GM19372 (cell line): ENCODE data around the gene GSDME.
"Not testable (repeated sequence)": the region's sequence is repeated elsewhere in the genome, so short reads cannot be mapped to it uniquely, and the experiment has no call there.

ENCODE experiments used
- ATAC-seq: cut with Tn5 transposase; IDR thresholded peaks from one replicate; pipeline ENCODE4 v1.9.1; 2021; ENCODE audit warnings: mild to moderate bottlenecking, low read depth, moderate library complexity; ENCODE audit not compliant: unreplicated experiment

Gene GSDME

DNA sequence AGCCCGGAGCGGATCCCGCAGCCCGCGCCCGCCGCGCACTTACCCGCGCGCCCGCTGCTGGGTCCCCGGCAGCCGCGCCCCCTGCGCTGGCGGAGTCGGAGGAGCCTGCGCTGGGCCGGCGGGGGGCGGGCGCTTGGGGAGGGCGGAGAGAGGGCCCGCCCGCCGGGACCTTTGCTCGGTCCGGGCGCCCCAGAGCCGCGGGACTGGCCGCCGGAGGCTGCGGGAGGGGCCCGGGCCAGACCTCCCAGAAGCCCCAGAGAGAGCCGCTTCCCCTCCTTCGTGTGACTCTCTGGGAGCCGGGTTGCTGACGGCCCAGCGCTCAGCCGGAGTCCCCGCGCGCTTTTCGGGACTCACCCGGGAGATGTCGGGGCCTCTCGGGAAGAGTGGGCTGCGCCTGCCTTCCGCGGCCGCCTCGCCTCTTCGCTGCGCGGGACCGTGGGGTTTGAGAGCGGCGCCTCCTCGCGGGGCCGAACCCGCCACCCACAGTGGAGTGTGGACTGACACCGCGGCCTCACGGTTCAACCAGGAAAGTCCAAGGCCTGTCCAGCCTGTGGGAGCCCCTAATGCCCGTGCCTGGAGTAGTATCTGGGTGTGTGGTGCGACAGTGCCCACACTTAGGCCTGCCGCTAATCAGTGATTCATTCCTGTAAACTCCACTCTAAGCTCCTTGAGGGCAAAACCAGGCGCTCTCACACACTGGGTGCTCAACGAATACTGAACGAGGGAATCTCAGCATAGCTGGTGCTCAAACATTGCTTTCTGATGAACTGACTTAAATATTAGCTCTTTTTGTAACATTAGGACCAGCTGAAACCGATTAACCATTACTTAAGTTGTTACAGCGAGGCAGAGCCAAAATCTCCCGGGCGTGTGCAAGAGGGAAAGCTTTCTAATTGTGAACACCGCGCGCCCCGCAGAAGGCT, at the start of gene GSDME:
Gene GSDME (minus strand): TSS at position 112 of the 923 bp plus-strand sequence. CDS start 7,690 bp downstream, outside the sequence.
- ATAC-seq = peak; percentile 55

DNA sequence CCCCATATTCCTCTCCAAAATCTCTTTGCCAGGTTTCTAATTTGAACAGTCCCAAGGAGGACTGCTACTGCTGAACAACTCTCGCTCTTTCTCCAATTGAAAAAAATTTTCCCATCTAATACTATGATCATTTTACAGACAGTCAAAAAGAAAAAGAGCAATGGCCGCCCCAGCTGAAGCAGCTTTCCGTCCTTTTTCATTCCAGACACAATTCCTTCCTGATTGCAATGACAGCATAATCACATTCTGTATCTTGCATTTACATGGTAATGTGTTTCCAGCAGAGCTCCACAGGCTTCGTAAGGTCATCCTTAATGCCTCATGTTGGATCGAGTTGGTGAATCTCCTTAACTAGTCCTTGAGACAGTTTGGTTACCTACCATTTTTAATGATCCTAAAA, 45.0 kb upstream of the GSDME start:
- ATAC-seq = no peak

DNA sequence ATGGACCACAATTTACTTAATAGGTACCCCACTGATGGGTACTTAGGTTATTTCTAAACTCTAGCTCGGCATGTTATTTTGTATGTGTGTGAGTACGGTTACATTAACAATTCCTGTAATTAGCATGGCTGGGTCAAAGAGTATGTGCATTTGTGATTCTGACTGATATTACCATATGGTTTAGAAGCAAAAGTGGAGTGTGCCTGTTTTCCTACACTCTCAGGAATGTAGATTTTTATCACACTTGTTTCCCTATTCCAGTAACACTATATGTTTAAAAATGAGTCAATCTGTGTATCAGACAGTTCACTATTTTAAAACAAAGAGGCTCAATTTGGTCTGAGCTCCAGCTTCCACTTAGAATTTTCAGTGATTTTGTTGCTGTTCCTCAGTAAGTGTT, 44.6 kb upstream of the GSDME start:
- no peak for ATAC-seq

DNA sequence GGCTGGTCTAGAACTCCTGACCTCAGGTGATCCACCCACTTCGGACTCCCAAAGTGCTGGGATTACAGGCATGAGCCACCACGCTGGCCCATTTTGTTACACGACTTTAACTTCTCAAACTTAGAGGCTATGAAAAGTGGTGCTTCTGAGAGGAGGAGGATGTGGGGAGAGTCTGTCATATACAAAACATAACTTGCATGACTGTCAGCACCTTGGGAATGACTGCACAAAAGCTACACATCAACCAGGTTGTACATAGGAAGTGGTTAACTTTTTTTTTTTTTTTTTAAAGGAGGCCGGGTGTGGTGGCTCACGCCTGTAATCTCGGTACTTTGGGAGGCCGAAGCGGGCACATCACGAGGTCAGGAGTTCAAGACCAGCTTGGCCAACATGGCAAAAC, 43.4 kb upstream of the GSDME start:
- no peak for ATAC-seq

DNA sequence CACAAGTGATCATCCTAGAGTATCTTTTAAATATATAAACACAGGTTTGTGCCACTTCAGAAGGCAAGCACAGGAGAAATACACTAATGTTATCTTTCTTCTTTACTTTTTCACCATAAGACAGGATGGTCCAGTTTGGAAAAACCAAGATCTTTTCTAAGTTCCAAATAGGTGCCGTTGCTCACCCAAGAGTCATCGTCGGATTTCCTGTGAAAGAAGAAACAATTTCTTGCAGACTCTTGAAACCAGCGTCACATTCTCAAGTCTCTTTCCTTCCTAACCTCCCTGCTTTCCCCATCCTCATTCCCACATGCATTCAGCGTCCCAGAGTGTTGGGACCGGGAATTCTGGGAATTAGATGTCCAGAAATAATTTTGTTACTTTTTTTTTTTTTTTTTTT, 42.8 kb upstream of the GSDME start:
- ATAC-seq = no peak

DNA sequence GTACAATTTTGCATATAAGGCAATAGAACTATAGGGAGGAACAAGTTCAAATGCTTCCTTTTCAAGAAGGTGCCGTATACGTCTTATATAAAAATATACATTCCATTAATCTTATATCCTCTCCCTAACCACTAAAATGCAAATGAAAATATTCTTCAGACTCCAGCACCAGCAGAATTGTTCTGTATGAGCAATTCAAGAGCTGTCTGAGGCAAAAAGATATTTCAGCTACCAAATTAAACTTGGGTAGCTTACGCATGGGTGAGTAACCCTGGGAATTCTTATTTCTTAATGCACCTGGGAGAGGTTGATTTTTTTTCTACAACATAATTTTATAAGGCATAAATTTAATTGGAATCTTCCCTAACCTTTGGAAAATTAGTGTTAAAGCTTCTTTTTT, 42.2 kb upstream of the GSDME start:
- no peak for ATAC-seq

DNA sequence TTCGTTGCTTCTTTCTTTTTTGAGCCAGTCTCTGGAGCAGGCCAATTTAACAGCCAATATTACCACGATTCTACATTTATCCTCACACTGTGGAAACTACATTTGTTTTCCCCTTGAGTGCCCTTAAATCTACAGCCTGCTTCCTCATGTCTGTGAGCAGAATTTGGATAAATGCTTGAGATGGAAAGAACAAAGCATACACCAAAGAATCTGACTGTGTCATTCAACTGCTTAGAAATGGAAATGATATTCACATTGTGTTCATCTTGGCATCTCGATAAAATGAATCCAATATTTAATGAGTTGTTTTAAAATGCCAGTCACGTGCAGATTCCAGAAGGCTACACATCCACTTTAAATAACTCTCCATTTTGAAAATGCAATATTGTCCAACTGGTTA, 41.0 kb upstream of the GSDME start:
- ATAC-seq = no peak

DNA sequence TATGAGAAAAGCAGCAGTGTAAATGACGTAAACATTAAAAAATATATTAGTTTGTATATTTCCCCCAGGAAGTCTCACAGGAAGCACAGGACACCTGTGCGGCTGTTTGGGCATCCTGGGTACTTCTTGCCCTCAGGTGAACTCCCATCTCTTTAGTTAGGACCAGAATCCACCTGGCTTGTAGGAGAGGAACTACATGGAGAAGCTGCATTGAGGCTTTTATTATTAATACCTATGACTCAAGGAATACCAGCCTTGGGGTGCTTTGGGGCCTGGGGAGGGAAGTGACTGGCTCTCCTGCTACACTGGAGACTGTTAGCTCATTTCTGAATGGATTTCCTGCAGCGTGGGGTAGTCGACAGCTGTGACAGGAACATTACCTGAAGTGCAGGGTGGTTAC, 40.0 kb upstream of the GSDME start:
- no peak for ATAC-seq

DNA sequence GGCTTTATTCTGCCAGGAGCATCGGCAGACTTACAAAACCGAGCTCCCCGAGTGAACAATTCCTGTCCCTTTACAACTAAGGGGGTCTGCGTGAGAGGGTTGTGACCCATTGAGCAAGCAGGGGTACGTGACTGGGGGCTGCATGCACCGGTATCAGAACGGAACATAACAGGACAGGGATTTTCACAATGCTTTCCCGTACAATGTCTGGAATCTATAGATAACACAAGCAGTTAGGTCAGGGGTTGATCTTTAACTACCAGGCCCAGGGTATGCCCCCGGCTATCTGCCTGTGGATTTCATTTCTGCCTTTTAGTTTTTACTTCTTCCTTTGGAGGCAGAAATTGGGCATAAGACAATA, 38.1 kb upstream of the GSDME start:
- ATAC-seq = no peak

DNA sequence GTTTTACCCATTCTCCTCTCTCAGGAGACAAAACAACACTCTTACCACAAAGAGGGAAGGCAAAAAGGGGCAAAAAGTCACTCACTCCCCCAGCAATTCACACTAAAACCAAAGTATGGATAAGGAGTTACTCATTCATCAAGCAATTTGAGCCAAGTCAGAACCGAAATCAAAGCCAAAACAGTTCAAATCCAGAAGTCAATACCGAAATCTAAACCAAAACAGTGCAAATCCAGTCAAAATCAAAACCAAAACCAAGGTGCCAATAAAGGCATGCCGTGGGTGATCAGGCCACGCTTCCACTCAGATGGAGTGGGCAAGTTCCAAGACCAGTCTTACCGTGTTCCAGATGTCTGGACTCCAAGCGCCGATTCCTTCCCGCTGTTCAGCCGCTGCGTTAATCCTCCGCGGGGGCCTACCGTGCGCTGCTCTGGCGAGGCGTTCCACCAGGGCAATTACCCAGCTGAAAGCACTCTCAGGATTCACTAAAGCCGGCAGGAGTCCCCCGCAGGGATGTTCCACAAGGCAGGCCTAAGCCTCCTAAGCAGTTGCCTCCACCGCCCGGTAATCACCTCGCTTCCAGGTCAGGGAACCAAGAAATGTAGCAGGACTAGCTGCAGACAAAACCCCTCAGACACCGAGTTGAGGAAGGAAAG, 37.6 kb upstream of the GSDME start:
- ATAC-seq = not testable (repeated sequence)

DNA sequence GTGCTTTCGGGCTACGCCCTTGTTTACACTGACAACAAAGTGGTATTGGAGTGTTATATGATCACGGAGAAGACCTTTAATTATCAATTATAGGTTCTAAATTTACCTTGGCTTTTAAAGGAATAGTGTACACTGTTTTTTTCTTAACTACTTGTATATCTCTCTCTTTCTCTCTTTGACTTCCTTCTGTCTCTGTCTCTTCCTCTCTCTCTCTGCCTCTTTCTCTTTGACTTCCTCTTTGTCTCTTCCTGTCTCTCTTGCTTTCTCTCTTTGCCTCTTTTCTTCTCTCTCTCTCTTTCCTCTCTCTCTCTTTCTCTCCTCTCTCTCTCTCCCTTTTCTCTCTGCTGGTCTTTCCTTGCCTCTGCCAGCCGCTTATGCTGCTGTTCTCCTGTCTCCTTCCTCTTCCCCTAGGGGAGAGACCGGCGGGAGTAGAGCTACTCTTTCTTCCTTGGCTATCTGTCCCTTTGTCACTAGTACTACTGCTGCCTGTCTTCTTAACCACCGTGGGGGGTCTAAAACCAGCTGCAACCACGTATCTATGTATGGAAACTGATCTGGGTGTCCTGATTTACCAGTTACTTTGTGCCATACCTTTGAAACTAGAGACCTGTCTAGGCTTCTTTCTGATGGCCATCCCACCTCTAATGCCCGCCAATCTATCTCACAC, 36.9 kb upstream of the GSDME start:
- no peak for ATAC-seq

DNA sequence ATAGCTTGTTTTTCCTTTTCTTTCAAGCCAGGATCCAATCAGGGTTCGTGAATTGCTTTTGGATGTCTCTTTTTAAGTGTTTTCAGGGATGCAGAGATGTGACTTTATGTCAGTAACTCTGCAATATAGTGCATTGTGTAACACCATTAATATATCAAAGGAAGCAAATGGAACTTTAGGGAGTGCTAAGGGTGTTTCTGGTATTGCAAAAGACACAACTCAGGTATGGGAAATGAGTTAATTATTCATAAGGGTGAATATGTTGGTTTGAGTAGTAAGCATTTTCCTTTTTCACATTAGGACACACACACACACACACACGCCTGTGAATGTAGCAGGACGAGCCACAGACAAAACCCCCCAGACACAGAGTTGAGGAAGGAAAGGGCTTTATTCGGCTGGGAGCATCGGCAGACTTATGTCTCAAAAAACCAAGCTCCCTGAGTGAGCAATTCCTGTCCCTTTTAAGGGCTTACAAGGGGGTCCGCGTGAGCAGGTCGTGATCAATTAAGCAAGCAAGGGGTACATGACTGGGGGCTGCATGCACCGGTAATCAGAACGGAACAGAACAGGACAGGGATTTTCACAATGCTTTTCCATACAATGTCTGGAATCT, 31.8 kb upstream of the GSDME start:
- ATAC-seq = no peak

DNA sequence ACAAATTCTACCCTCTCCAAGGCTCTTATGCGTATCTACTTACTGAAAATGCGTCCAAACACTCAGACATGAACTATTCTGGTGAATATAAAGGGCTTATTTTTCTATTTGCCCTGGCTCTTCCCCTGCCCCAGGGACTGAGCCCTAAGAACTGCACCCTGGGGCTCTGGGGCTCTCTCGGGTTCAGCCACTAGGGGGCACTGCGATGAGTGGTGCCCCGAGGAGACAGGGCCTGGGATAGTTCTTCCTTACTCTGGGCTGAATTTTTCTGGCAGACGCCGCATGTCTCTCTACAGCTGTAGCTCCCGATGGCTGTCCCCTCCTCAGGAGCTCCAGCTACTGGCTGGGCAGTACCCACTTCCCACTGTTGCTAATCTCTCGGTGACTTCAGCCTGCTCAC, 30.8 kb upstream of the GSDME start:
- no peak for ATAC-seq

DNA sequence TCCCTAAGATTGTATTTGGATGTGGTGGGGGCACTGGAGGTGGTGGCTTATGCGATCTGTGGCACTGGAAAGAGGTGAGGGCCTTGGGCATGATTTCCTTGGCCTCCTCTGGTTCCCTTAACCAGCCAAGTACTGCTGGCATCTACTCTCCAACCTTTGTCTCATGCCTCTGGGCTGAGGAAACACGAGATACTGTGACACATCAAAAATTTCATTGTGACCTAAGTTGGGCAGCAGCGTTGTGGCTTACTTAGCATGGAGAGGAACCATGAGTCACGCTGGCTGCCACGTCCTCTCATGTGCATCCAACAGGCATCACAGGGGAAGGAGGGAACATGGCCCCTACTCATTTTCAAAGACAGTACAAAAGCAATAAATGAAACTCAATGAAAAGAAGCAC, 29.7 kb upstream of the GSDME start:
- ATAC-seq = no peak

DNA sequence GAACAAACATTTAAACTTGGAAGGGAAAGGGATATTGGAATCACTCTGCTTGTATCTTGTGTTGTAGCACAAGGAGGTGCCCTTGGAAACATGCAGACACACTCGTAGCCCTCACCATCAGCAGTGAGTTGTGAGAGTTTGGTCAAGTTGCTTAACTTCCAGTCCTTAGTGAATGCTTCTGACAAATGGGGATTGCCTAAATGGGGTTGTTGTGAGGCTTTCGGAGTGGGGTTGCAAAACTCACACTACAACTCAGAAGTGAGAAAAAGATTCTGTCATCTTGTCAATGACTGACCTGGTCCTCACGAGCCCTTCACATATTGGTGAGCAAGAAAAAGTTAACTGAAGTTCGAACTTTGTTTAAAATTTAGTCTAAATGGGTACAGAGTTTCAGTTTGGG, 29.0 kb upstream of the GSDME start:
- no peak for ATAC-seq

DNA sequence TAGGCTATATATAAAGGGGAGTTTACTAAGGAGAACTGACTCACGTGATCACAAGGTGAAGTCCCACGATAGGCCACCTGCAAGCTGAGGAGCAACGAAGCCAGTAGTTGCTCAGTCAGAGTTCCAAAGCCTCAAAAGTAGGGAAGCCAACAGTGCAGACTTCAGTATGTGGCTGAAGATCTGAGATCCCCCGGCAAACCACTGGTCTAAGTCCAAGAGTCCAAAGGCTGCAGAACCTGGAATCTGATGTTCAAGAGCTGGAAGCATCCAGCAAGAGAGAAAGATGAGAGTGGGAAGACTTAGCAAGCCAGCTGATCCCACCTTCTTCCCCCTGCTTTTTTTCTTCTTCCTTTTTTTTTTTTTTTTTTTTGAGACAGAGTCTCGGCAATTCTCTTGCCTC, 27.0 kb upstream of the GSDME start:
- ATAC-seq = no peak

DNA sequence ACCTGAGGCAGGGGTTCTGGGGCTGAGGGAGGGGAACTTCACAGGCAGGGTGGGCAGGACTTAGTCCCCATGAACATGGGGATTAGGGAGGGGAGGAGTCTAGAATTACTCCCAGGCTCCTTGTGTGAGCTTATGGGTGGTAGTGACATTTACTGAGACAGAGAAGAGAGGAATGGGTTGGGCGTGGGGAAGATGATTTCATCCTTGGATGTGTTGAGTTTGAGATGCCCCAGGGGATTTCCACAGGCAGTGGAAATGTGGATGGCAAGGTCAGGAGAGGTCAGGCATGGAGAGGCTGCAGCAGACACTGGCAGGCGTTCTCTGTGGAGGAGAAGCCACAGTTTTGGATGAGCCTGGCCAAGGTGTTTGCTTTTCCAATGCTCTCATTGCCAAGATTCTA, 26.4 kb upstream of the GSDME start:
- no peak for ATAC-seq

DNA sequence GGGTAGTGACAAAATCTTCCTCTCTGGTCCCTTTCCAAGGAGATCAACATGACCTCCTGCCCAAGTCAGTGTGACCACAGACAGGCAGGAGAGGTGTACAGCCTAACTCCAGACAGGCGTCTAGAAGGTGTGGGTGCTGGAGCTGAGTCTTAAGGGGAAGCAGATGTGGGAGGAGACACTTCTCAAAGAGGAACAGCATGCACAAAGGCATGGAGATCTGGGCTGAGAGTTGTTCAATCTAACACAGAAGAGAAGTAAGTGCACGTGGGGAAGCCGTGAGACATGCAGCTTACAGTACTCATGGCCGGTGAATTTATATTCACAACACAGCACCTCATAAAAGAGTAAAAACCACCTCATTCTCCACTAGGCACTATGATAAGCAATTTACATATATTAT, 23.8 kb upstream of the GSDME start:
- no peak for ATAC-seq

DNA sequence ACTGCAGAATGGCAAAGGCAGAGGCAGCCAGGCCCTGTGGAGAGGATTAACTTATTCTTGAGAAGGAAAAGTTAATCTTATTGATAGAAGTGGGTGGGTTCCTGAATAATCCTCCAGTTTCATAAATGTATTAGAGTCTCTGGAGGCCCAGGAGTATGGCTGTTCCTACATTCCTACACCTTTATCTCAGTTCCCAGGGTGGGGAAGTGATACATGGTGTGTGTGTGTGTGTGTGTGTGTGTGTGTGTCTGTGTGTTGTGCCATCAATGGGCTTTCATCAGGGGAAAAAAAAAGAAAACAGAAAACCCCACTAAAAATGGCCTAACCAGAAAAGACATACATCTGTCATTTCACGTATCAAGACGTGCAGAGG, 22.0 kb upstream of the GSDME start:
- no peak for ATAC-seq

DNA sequence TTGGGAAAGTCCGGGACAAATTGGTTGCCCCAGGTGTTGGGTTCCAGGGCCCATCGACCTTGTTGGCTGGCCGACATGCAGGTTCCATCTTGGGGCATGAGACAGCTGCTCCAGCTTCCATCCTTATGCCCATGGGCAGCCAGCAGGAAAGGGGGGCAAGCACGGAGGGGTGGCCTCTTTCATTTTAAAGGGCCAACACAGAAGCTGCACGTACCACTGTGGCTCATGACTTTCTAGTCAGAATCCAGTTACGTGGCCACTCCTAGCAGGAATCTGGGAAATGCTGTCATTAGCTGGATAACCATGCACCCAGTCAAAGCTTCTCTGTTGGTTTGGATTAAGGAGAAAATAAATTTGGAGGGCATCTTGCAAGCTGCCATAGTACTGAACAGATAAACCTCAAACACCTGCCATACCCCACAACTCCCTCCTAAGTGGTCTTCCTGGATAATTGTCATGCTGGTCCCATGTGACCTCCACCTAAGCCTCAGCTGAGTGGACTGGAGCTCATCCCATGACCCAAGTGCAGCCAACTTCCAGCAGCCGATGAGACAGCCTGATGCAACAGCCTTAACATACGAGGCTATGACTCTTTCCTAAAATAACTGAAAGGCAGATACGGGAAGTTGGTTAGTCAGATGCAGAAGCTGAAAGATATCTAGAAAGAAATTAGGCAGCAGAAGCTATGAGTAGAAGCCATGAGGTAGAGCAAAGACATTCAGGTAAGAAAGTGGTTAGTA, 21.4 kb upstream of the GSDME start:
- ATAC-seq = no peak

DNA sequence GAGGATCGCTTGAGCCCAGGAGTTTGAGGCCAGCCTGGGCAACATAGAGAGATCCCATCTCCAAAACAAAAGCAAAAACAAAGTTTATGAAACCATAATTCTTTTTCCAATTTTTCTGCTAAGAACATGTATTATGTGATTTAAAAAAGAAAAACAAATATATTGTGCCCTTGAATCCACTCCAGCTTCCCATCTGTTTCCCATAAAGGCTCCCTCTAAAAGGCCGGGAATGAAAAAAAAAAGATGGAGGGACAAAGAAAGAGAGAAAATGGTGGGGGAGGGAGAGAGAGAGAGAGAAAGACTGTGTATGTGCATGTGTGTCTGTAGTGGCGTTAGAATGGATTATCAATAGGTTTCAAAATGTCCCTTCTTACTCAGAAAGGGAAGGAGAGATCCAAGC, 20.5 kb upstream of the GSDME start:
- ATAC-seq = no peak
